ENCODE data around the gene EIF4G3. TPM values are rescaled to one million over a fixed set of nuclear protein-coding genes. Genes with fewer than 3 reads are reported as not detected.
"Not testable (repeated sequence)": the region's sequence is repeated elsewhere in the genome, so short reads cannot be mapped to it uniquely, and the experiment has no call there.

EIF4G3 gene
- total RNA-seq, 2 experiments from 2014 or later, result 56.7 to 64.3 TPM

DNA sequence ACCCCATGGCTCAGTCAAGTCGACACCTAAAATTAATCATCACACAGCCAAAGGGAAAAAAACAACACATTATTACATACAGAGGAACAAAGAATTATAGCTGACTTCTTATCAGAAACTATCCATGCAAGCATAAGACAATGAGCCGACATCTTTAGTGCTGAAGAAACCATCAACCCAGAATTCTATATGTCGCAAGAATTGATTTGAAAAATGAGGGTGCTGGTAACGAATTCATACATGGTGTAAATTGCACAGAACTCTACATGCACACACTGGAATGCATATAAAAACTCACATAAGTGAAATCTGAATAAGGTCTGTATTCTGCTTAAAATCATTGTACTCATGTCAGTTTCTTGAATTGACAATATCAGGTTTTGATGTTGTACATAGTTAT is 25.0 kb upstream of the EIF4G3 start:
- Mint-ChIP-seq H3K36me3 (no peaks in the 10 kb centered on the region), H3K4me3 (no peak overlapping the region), H3K4me1 (peaks cover 3% of the 10 kb centered on the region), H3K27me3 (peaks cover 3% of the 10 kb centered on the region), H3K9me3 (ENCODE audit: low read depth) (no peaks in the 10 kb centered on the region), H3K27ac (no peak overlapping the region)
- CTCF ChIA-PET, result interaction anchor here (1.5 to 1.6 kb wide), 2 partner anchors 69 to 505 kb away, joined by 4 to 6 read pairs; no protein-coding TSS in a partner anchor
- no peak for ATAC-seq
- no peak for DNase-seq

DNA sequence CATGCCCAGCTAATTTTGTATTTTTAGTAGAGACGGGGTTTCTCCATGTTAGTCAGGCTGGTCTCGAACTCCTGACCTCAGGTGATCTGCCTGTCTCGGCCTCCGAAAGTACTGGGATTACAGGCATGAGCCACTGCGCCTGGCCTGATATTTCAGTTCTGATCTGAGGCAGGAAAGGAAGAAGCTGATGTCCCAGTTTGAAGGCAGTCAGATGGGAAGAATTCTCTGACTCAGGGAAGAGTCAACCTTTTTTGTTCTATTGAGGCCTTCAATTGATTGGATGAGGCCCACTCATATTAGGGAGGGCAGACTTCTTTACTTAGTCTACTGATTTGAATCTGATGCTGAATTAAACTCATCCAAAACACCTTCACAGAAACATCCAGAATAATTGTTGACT is 24.5 kb upstream of the EIF4G3 start:
- DNase-seq; H3K27me3 Mint-ChIP-seq; ATAC-seq; H3K4me1 Mint-ChIP-seq; CTCF ChIA-PET; H3K4me3 Mint-ChIP-seq; H3K36me3 Mint-ChIP-seq; H3K27ac Mint-ChIP-seq; H3K9me3 Mint-ChIP-seq (ENCODE audit: low read depth): not testable (repeated sequence)

DNA sequence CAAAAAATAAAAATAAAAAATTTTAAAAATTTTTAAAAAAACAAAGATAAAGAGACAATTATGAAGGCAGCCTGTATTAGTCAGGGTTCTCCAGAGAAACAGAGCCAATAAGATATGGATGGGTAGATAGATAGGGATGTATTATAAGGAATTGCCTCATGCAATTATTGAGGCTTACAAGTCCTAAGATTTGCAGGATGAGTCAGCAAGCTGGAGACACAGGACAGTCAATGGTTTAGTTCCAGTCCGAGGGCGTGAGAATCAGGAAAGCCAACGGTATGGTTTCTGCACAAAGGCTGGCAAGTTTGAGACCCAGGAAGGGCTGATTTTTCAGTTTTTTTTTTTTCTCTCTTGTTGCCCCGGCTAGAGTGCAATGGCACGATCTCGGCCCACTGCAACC is 24.1 kb upstream of the EIF4G3 start:
- DNase-seq (no peak), ATAC-seq (no peak)
- Mint-ChIP-seq H3K36me3 (no peaks in the 10 kb centered on the region), H3K9me3 (ENCODE audit: low read depth) (no peaks in the 10 kb centered on the region), H3K27me3 (peaks cover 3% of the 10 kb centered on the region), H3K4me1 (no peaks in the 10 kb centered on the region), H3K27ac (no peak overlapping the region), H3K4me3 (no peak overlapping the region)
- CTCF ChIA-PET, result no interaction called here

DNA sequence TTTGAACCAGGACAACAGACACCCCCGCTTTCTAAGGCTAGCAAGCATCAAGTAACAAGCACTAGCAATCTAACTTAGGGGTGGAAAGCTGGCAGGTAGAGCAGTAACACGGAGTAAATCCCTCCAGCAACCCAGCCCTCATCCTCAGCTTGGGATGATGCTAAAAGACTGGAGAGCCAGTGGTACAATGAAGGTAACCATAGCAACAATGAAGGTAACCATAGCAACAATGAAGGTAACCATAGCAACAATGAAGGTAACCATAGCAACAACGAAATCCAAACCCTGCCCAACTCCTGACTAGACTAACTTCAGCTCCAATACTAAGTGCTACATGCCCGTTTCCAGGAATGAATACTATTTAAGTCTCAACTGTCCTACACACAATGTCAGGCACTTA is 22.2 kb upstream of the EIF4G3 start:
- CTCF ChIA-PET, result no interaction called here
- Mint-ChIP-seq H3K27ac (no peak overlapping the region), H3K4me3 (no peak overlapping the region), H3K36me3 (no peaks in the 10 kb centered on the region), H3K4me1 (peaks cover 3% of the 10 kb centered on the region), H3K9me3 (ENCODE audit: low read depth) (no peaks in the 10 kb centered on the region), H3K27me3 (peaks cover 3% of the 10 kb centered on the region)
- ATAC-seq, result no peak
- no peak for DNase-seq

DNA sequence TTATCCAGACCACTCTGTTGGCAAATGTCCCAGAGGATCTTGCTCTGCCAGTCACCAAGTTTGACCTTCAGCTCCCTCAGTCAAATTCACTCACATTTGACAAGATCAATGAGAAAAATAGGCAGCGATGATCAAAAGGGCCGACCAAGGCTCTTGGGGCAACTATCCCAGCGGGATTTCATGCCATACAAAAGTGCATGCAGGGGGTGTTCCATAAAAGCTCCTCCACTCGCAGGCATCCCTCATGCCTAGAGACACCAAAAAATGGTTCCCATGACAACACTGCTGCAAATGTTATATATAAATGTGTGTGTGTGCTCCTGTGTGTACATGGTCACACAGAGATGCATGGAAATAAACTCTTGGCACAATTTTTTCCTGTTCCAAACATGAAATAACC is 16.2 kb upstream of the EIF4G3 start:
- Mint-ChIP-seq H3K36me3 (no peaks in the 10 kb centered on the region), H3K4me1 (peaks cover 8% of the 10 kb centered on the region), H3K27ac (no peak overlapping the region), H3K27me3 (peaks cover 29% of the 10 kb centered on the region), H3K4me3 (no peak overlapping the region), H3K9me3 (ENCODE audit: low read depth) (no peaks in the 10 kb centered on the region)
- CTCF ChIA-PET, result interaction anchor here (1.3 to 2.9 kb wide), 2 partner anchors 9 to 496 kb away, joined by 4 to 16 read pairs; no protein-coding TSS in a partner anchor
- ATAC-seq (no peak), DNase-seq (no peak)

DNA sequence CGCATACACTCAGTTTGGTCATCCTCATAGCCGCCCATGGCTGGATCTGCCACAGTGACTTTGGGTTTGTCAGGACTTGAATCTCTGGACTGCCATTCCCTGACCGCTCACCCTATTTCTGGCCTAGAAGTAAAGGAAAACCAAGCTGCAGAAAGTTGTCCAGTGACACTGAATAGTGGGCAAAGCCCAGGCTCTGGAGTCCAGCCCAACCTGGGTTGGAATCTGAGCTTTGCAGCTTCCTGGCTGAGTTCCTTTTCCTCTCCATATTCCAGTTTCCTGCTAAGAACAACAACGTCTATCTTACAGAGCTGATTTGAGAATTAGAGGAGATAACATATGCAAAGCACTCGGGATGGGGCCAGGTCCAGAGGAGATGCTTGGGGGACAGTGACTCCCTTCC is 15.6 kb upstream of the EIF4G3 start:
- no peak overlapping the region for H3K4me3 Mint-ChIP-seq

DNA sequence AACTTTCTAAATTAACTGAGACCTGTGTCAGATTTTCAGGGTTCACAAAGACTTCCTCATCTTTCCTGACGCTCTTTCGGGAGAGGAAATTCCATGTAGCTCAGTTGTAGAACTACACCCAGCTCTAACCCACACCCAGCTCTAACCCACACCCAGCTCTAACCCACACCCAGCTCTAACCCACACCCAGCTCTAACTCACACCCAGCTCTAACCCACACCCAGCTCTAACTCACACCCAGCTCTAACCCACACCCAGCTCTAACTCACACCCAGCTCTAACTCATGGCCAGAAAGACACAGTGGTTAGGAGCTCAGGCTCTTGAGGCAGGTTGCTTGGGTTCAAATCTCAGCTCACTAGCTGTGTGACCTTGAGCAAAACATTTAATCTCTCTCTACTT is 14.1 kb upstream of the EIF4G3 start:
- DNase-seq; H3K36me3 Mint-ChIP-seq; H3K27ac Mint-ChIP-seq; ATAC-seq; H3K4me1 Mint-ChIP-seq; H3K4me3 Mint-ChIP-seq; H3K9me3 Mint-ChIP-seq (ENCODE audit: low read depth): not testable (repeated sequence)
- peaks cover 29% of the 10 kb centered on the region for H3K27me3 Mint-ChIP-seq
- CTCF ChIA-PET, result interaction anchor here (1.4 to 2.9 kb wide), 2 partner anchors 12 to 494 kb away, joined by 3 to 16 read pairs; no protein-coding TSS in a partner anchor

More for the DNA sequence above, 15.6 kb upstream of the EIF4G3 start:
- Mint-ChIP-seq H3K9me3 (ENCODE audit: low read depth) (no peaks in the 10 kb centered on the region), H3K36me3 (no peaks in the 10 kb centered on the region), H3K27me3 (peaks cover 29% of the 10 kb centered on the region), H3K27ac (no peak overlapping the region), H3K4me1 (peaks cover 8% of the 10 kb centered on the region)
- CTCF ChIA-PET, result interaction anchor here (1.3 to 2.9 kb wide), 2 partner anchors 8 to 495 kb away, joined by 4 to 16 read pairs; no protein-coding TSS in a partner anchor
- DNase-seq, result no peak
- ATAC-seq, result no peak

DNA sequence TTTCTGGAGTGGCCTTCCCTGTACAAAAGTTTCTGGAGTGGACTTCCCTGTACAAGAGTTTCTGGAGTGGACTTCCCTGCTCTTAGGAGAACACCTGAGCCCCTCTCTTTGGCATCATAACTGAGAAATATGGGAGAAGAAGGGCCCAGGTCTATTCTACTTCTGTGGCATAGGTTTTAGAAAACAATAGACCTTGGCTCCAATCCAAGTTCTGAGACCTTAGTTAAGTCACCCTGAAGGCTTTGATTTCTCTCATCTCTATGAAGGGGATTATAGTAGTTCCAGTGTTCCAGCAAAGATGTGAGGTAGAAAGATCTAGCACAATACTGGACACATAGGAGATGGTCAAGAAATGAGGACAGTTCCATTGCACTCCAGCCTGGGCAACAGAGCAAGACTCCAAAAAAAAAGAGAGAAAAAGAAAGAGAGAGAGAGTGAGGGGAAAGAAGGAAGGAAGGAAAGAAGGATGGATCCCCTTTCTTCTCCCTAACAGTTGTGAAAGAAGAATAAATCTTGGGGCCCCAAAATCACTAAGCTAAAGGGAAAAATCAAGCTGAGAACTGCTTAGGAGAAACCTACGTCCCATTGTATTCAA is 13.3 kb upstream of the EIF4G3 start:
- CTCF ChIA-PET, result interaction anchor here (1.4 kb wide), 1 partner anchor 13 kb away, joined by 3 read pairs; no protein-coding TSS in a partner anchor
- DNase-seq, result no peak
- no peak for ATAC-seq
- peaks cover 4% of the 10 kb centered on the region for H3K4me1 Mint-ChIP-seq
- H3K27me3 Mint-ChIP-seq, result peaks cover 29% of the 10 kb centered on the region
- no peaks in the 10 kb centered on the region for H3K9me3 Mint-ChIP-seq (ENCODE audit: low read depth)
- H3K27ac Mint-ChIP-seq, result no peak overlapping the region
- H3K4me3 Mint-ChIP-seq, result no peak overlapping the region
- H3K36me3 Mint-ChIP-seq, result no peaks in the 10 kb centered on the region

DNA sequence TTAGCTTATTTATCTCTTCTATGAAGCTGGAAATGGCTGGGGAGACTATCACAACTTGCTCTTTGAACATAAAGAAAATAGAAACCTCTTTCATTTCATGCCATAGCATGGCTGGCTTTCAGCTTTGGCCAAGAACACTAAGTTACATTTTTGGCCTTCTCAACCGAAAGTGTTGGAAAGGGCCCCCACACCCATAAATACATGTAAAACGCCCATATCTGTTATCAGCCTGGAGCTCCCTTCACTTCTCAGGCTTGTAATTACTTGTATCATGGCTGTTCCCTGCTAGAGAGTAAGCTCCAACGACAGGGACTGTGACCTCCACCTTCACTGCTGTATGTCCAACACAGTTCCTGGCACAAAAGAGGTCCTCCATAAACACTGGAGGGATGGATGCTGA is 12.7 kb upstream of the EIF4G3 start:
- Mint-ChIP-seq H3K27me3 (peaks cover 29% of the 10 kb centered on the region), H3K27ac (no peak overlapping the region), H3K4me1 (peaks cover 4% of the 10 kb centered on the region), H3K4me3 (no peak overlapping the region), H3K36me3 (no peaks in the 10 kb centered on the region), H3K9me3 (ENCODE audit: low read depth) (no peaks in the 10 kb centered on the region)
- CTCF ChIA-PET, result interaction anchor here (0.9 to 2.2 kb wide), 2 partner anchors 81 to 493 kb away, joined by 3 to 6 read pairs; no protein-coding TSS in a partner anchor
- DNase-seq (no peak), ATAC-seq (no peak)

DNA sequence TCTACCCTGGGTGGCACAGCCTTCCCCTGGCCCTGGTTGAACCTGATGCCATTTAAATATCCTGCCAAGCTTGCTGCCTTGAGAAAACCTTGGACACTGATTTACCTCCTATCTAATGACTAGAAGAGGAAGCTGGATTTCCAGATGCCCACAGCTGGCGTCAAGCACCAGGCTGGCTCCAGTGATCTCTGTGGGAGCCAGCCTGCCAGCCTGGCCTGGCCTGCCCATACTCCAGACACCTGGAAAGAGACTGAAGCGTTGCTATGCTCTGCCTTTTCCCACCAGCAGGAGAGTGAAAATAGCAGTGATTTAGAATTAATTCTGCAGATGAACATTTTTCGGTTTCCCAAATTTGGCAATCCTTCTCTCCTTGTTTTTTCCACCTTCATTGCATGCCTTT is 11.5 kb upstream of the EIF4G3 start:
- Mint-ChIP-seq H3K4me3 (no peak overlapping the region), H3K36me3 (no peaks in the 10 kb centered on the region), H3K27ac (no peak overlapping the region), H3K4me1 (peaks cover 4% of the 10 kb centered on the region), H3K9me3 (ENCODE audit: low read depth) (no peaks in the 10 kb centered on the region), H3K27me3 (peaks cover 29% of the 10 kb centered on the region)
- no peak for DNase-seq
- CTCF ChIA-PET, result interaction anchor here (0.6 to 2.2 kb wide), 3 partner anchors 10 to 491 kb away, joined by 3 to 6 read pairs (median 5); no protein-coding TSS in a partner anchor
- no peak for ATAC-seq

DNA sequence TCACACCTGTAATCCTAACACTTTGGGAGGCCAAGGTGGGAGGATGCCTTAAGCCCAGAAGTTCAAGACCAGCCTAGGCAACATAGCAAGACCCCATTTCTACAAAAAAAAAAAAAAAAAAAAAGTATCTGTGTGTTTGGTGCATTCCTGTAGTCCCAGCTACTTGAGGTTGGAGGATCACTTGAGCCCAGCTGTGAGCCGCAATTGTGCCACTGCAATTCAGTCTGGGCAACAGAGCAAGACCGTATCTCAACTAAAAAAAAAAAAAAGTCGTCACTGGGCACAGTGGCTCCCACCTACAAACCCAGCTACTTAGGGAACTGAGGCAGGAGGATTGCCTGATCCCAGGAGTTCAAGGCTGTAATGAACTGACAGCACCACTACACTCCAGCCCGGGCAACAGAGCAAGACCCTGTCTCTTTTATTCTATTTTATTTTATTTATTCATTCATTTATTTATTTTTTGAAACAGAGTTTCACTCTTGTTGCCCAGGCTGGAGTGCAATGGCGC is 8.6 kb upstream of the EIF4G3 start:
- DNase-seq (no peak), ATAC-seq (no peak)
- peaks cover 1% of the 10 kb centered on the region for H3K4me1 Mint-ChIP-seq
- H3K36me3 Mint-ChIP-seq, result no peaks in the 10 kb centered on the region
- H3K4me3 Mint-ChIP-seq, result no peak overlapping the region
- H3K9me3 Mint-ChIP-seq (ENCODE audit: low read depth), result no peaks in the 10 kb centered on the region
- H3K27ac Mint-ChIP-seq, result no peak overlapping the region
- CTCF ChIA-PET, result interaction anchor here (0.6 to 4.0 kb wide), 5 partner anchors 10 to 980 kb away, joined by 3 to 23 read pairs (median 4); no protein-coding TSS in a partner anchor
- peaks cover 14% of the 10 kb centered on the region for H3K27me3 Mint-ChIP-seq

DNA sequence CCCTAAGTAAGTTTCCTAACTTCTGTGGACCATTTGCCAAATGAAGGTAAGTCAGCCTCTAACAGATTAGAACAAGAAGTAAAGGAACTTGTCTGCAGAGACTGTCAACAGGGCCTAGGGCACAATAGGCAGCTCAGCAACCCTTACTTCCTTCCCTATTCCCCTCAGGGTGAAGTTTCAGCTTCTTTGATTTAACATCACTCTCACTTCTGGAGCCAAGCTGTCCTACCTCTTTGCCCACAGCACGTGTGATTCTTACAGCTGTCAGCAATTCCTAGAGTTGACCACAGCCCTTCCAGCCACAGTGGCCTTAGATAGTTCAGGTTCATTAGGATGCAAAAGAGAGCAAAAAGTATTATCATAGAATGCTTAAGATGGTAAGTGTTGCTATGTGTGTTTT is 7.6 kb upstream of the EIF4G3 start:
- no peak overlapping the region for H3K27ac Mint-ChIP-seq
- no peaks in the 10 kb centered on the region for H3K4me1 Mint-ChIP-seq
- no peaks in the 10 kb centered on the region for H3K9me3 Mint-ChIP-seq (ENCODE audit: low read depth)
- no peak overlapping the region for H3K4me3 Mint-ChIP-seq
- ATAC-seq, result no peak
- DNase-seq, result no peak
- H3K36me3 Mint-ChIP-seq, result no peaks in the 10 kb centered on the region
- H3K27me3 Mint-ChIP-seq, result peaks cover 5% of the 10 kb centered on the region
- CTCF ChIA-PET, result interaction anchor here (1.5 to 4.0 kb wide), 2 partner anchors 8 to 11 kb away, joined by 4 to 23 read pairs; no protein-coding TSS in a partner anchor

DNA sequence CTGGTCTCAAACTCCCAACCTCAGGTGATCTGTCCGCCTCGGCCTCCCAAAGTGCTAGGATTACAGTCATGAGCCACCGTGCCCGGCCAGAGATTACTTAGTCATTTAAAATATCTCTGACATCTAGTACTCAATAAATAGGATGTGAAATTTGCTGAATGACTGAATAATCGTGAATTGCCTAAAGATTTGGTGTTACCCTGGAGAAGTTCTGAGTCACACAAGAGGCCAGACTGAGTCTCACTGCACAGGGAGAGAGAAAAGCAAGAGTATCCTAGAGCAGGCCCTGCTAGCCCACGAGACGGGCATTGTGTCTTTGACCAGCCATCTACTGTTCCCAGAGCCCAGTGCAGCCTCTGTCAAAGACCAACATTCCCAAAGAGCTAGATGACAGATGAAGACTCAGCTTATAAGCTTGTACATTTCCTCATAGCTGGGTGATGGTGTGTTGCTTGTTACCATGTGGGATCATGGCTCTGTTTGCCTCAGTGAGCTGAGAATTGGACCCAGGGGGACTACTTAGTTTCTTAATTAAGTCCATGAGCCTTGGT is 5.6 kb upstream of the EIF4G3 start:
- CTCF ChIA-PET, result no interaction called here

DNA sequence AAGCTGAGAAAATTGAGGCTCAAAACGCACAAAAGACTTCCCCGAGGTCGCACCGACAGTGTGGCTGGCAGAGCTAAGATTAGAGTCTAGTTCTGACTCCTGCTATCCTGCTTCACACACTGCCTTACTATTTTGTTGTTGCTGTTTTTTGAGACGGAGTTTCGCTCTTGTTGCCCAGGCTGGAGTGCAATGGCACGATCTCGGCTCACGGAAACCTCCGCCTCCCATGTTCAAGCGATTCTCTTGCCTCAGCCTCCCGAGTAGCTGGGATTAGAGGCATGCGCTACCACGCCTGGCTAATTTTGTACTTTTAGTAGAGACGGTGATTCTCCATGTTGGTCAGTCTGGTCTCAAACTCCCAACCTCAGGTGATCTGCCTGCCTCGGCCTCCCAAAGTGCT is 1.6 kb upstream of the EIF4G3 start:
- CTCF ChIA-PET, result interaction anchor here (0.7 to 2.7 kb wide), 4 partner anchors 10 to 481 kb away, joined by 4 to 14 read pairs (median 5); no protein-coding TSS in a partner anchor
- Mint-ChIP-seq H3K36me3 (peaks cover 13% of the 10 kb centered on the region), H3K4me1 (peaks cover 27% of the 10 kb centered on the region)
- ATAC-seq; H3K27ac Mint-ChIP-seq; DNase-seq; H3K4me3 Mint-ChIP-seq; H3K27me3 Mint-ChIP-seq; H3K9me3 Mint-ChIP-seq (ENCODE audit: low read depth): not testable (repeated sequence)

More for the DNA sequence above, 5.6 kb upstream of the EIF4G3 start:
- ATAC-seq, result no peak
- H3K36me3 Mint-ChIP-seq, result no peaks in the 10 kb centered on the region
- H3K4me1 Mint-ChIP-seq, result peaks cover 3% of the 10 kb centered on the region
- H3K4me3 Mint-ChIP-seq, result no peak overlapping the region
- no peaks in the 10 kb centered on the region for H3K9me3 Mint-ChIP-seq (ENCODE audit: low read depth)
- no peak overlapping the region for H3K27ac Mint-ChIP-seq
- no peak for DNase-seq
- H3K27me3 Mint-ChIP-seq, result no peaks in the 10 kb centered on the region

Data from activated CD8-positive, alpha-beta memory T cell treated with anti-CD3 and anti-CD28 coated beads, Interleukin-2, amount 10 ng/mL, durations not matched to agents 7 days and 5 days (primary cell).